Sigmoid colon (tissue), 4 donors: ENCODE data around the gene ANKRD44.

Source experiments
- CTCF ChIP-seq, 4 experiments: fragments of 450-650 bp in 3 of 4; fragments of 200-600 bp in 1 of 4; IDR thresholded peaks; one replicate each; pipeline ENCODE4 v1.5.1; 2016 to 2019; ENCODE audit warnings: antibody characterized with exemption in 4 of 4, mild to moderate bottlenecking in 3 of 4, moderate library complexity in 2 of 4
- EP300 ChIP-seq, 4 donors: sonication (generic); formaldehyde crosslinking; IDR thresholded peaks; one replicate each; pipeline ENCODE4 v1.6.1; 2017; ENCODE audit warnings: antibody characterized with exemption in 4 of 4
- POLR2AphosphoS5 ChIP-seq, 4 donors: sonication (generic); formaldehyde crosslinking; IDR thresholded peaks; one replicate each; pipeline ENCODE4 v1.6.1; 2017; ENCODE audit warnings: antibody characterized with exemption in 4 of 4

GRCh38 chr2:197165020-197165419, 145.6 kb downstream of the ANKRD44 start:
- TF ChIP-seq CTCF (IDR thresholded peaks at IDR 0.05) (no peak), POLR2AphosphoS5 (IDR thresholded peaks at IDR 0.05) (no peak), EP300 (IDR thresholded peaks at IDR 0.05) (no peak)
